ENCODE measurements around the gene TMEM132A. TPM values are rescaled to one million over a fixed set of nuclear protein-coding genes. Genes with fewer than 3 reads are reported as not detected.

The TMEM132A gene
- total RNA-seq, 2 donors from 2014 or later = 5.4 to 7.7 TPM

- no peak for DNase-seq (ENCODE audit: low spot score)
- intact Hi-C loops (cut with DNase I) = no loop called here
Observed at GRCh38 chr11:60918939-60919265, 5.4 kb upstream of the TMEM132A start.

- no peak for DNase-seq (ENCODE audit: low spot score)
Observed at GRCh38 chr11:60919320-60919719, 4.9 kb upstream of the TMEM132A start.

GRCh38 chr11:60919956-60920355, 4.3 kb upstream of the TMEM132A start:
- DNase-seq (ENCODE audit: low spot score) = no peak
- intact Hi-C loops (cut with DNase I) = loop anchor here in 1 of 2 donors (10.0 kb wide), 1 partner anchor 205 kb away; no protein-coding TSS in a partner anchor

More at GRCh38 chr11:60919320-60919719, 4.9 kb upstream of the TMEM132A start:
- intact Hi-C loops (cut with DNase I) = no loop called here

GRCh38 chr11:60921259-60921658, 3.0 kb upstream of the TMEM132A start:
- no peak for DNase-seq (ENCODE audit: low spot score)
- intact Hi-C loops (cut with DNase I) = loop anchor here (1.0 to 10.0 kb wide), 2 partner anchors 204 to 227 kb away; no protein-coding TSS in a partner anchor

GRCh38 chr11:60921777-60922335, 2.4 kb upstream of the TMEM132A start:
- DNase-seq (ENCODE audit: low spot score) = no peak
- intact Hi-C loops (cut with DNase I) = loop anchor here (1.0 to 10.0 kb wide), 2 partner anchors 203 to 226 kb away; no protein-coding TSS in a partner anchor

GRCh38 chr11:60922906-60923305, 1.4 kb upstream of the TMEM132A start:
- no peak for DNase-seq (ENCODE audit: low spot score)
- intact Hi-C loops (cut with DNase I) = loop anchor here in 1 of 2 donors (10.0 kb wide), 1 partner anchor 202 kb away; no protein-coding TSS in a partner anchor

GRCh38 chr11:60923326-60923725, 934 bp upstream of the TMEM132A start:
- intact Hi-C loops (cut with DNase I) = loop anchor here in 1 of 2 donors (10.0 kb wide), 1 partner anchor 201 kb away; no protein-coding TSS in a partner anchor
- DNase-seq (ENCODE audit: low spot score) = no peak

GRCh38 chr11:60923800-60924109, 505 bp upstream of the TMEM132A start:
- no peak for DNase-seq (ENCODE audit: low spot score)
- intact Hi-C loops (cut with DNase I) = loop anchor here in 1 of 2 donors (10.0 kb wide), 1 partner anchor 201 kb away; no protein-coding TSS in a partner anchor

GRCh38 chr11:60924906-60925853, 920 bp downstream of the TMEM132A start:
- intact Hi-C loops (cut with DNase I) = loop anchor here in 1 of 2 donors (10.0 kb wide), 1 partner anchor 200 kb away; no protein-coding TSS in a partner anchor
- no peak for DNase-seq (ENCODE audit: low spot score)

GRCh38 chr11:60925868-60926267, 1.6 kb downstream of the TMEM132A start:
- DNase-seq (ENCODE audit: low spot score) = no peak
- intact Hi-C loops (cut with DNase I) = loop anchor here in 1 of 2 donors (10.0 kb wide), 1 partner anchor 199 kb away; no protein-coding TSS in a partner anchor

- intact Hi-C loops (cut with DNase I) = loop anchor here in 1 of 2 donors (10.0 kb wide), 1 partner anchor 198 kb away; no protein-coding TSS in a partner anchor
- no peak for DNase-seq (ENCODE audit: low spot score)
Observed at GRCh38 chr11:60926500-60926899, 2.2 kb downstream of the TMEM132A start.

- DNase-seq (ENCODE audit: low spot score) = peak; percentile 78
- intact Hi-C loops (cut with DNase I) = loop anchor here in 1 of 2 donors (10.0 kb wide), 1 partner anchor 198 kb away; no protein-coding TSS in a partner anchor
Observed at GRCh38 chr11:60927061-60927592, 2.9 kb downstream of the TMEM132A start.

GRCh38 chr11:60927600-60927999, 3.3 kb downstream of the TMEM132A start:
- intact Hi-C loops (cut with DNase I) = loop anchor here in 1 of 2 donors (10.0 kb wide), 1 partner anchor 197 kb away; no protein-coding TSS in a partner anchor
- DNase-seq (ENCODE audit: low spot score) = peak; percentile 68

GRCh38 chr11:60928563-60929001, 4.3 kb downstream of the TMEM132A start:
- peak; percentile 75 for DNase-seq (ENCODE audit: low spot score)
- intact Hi-C loops (cut with DNase I) = loop anchor here in 1 of 2 donors (10.0 kb wide), 1 partner anchor 196 kb away; no protein-coding TSS in a partner anchor

GRCh38 chr11:60929764-60930163, 5.5 kb downstream of the TMEM132A start:
- intact Hi-C loops (cut with DNase I) = loop anchor here in 1 of 2 donors (10.0 kb wide), 1 partner anchor 195 kb away; no protein-coding TSS in a partner anchor
- DNase-seq (ENCODE audit: low spot score) = peak; percentile 24

- DNase-seq (ENCODE audit: low spot score) = peak; percentile 66
- intact Hi-C loops (cut with DNase I) = no loop called here
Observed at GRCh38 chr11:60930394-60930793, 6.1 kb downstream of the TMEM132A start.

- intact Hi-C loops (cut with DNase I) = no loop called here
- DNase-seq (ENCODE audit: low spot score) = no peak
Observed at GRCh38 chr11:60931917-60932316, 7.7 kb downstream of the TMEM132A start.

GRCh38 chr11:60932605-60933356, 8.5 kb downstream of the TMEM132A start:
- no peak for DNase-seq (ENCODE audit: low spot score)
- intact Hi-C loops (cut with DNase I) = no loop called here

All from posterior vena cava (tissue), 2 donors.